ENCODE data around the gene ZNF785.
"Not testable (repeated sequence)": the region's sequence is repeated elsewhere in the genome, so short reads cannot be mapped to it uniquely, and the experiment has no call there.

Gene ZNF785

DNA sequence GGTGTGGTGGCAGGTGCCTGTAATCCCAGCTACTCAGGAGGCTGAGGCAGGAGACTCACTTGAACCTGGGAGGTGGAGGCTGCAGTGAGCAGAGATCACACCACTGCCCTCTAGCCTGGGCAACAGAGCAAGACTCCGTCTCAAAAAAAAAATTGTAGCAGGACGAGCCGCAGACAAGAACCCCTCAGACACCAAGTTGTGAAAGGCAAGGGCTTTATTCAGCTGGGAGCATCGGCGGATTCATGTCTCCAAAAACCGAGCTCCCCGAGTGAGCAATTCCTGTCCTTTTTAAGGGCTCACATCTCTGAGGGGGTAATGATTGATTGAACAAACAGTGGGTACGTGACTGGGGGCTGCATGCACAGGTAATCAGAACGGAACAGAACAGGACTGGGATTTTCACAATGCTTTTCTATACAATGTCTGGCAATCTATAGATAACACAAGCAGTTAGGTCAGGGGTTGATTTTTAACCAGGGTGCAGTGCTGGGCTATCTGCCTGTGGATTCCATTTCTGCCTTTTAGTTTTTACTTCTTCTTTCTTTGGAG is 44.5 kb downstream of the ZNF785 start:
- H3K9ac ChIP-seq (ENCODE audit: low read depth in 1 of 2, low read length in 2 of 2) = peak overlapping the region; percentile 20 to 47
- not testable (repeated sequence) for H3K27ac ChIP-seq (ENCODE audit: low read depth, low read length)

DNA sequence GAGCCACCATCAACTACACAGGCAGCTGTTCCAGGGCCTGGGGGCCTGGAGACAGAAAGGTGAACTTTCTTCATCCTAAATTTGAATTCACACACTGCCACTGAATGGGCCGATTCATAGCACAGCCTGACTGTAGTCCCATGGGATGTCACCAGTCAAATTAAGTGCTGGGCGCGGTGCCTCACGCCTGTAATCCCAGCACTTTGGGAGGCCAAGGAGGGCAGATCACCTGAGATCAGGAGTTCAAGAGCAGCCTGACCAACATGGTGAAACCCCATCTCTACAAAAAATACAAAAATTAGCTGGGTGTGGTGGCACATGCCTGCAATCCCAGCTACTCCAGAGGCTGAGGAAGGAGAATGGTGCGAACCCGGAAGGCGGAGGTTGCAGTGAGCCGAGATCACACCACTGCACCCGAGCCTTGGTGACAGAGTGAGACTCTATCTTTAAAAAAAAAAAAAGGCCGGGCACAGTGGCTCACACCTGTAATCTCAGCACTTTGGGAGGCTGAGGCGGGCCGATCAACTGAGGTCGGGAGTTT is 45.4 kb downstream of the ZNF785 start:
- H3K27ac ChIP-seq (ENCODE audit: low read depth, low read length); H3K4me3 ChIP-seq (ENCODE audit: low read depth in 1 of 2, low read length in 2 of 2); H3K36me3 ChIP-seq (ENCODE audit: control insufficient read depth in 1 of 2, insufficient read depth in 2 of 2, low read length in 2 of 2); H3K9ac ChIP-seq (ENCODE audit: low read depth in 1 of 2, low read length in 2 of 2); H3K27me3 ChIP-seq (ENCODE audit: control insufficient read depth in 1 of 2, insufficient read depth in 2 of 2, low read length in 2 of 2); H3K9me3 ChIP-seq (ENCODE audit: control insufficient read depth in 1 of 2, low read length in 2 of 2): not testable (repeated sequence)
- peaks cover 19 to 24% of the 10 kb centered on the region in 2 donors for H3K4me1 ChIP-seq (ENCODE audit: control insufficient read depth in 1 of 2, insufficient read depth in 2 of 2, low read length in 2 of 2)

More for the DNA sequence above, 44.5 kb downstream of the ZNF785 start:
- H3K36me3 ChIP-seq (ENCODE audit: control insufficient read depth in 1 of 2, insufficient read depth in 2 of 2, low read length in 2 of 2); H3K4me3 ChIP-seq (ENCODE audit: low read depth in 1 of 2, low read length in 2 of 2); H3K9me3 ChIP-seq (ENCODE audit: control insufficient read depth in 1 of 2, low read length in 2 of 2); H3K27me3 ChIP-seq (ENCODE audit: control insufficient read depth in 1 of 2, insufficient read depth in 2 of 2, low read length in 2 of 2): not testable (repeated sequence)
- peaks cover 16 to 22% of the 10 kb centered on the region in 2 donors for H3K4me1 ChIP-seq (ENCODE audit: control insufficient read depth in 1 of 2, insufficient read depth in 2 of 2, low read length in 2 of 2)

- H3K9ac ChIP-seq (ENCODE audit: low read depth in 1 of 2, low read length in 2 of 2) = no peak overlapping the region
- no peak overlapping the region for H3K4me3 ChIP-seq (ENCODE audit: low read depth in 1 of 2, low read length in 2 of 2)
- no peaks in the 10 kb centered on the region for H3K9me3 ChIP-seq (ENCODE audit: control insufficient read depth in 1 of 2, low read length in 2 of 2)
- H3K27ac ChIP-seq (ENCODE audit: low read depth, low read length) = no peak overlapping the region
- peaks cover 19 to 24% of the 10 kb centered on the region in 2 donors for H3K4me1 ChIP-seq (ENCODE audit: control insufficient read depth in 1 of 2, insufficient read depth in 2 of 2, low read length in 2 of 2)
- H3K36me3 ChIP-seq (ENCODE audit: control insufficient read depth in 1 of 2, insufficient read depth in 2 of 2, low read length in 2 of 2) = no peaks in the 10 kb centered on the region
- no peaks in the 10 kb centered on the region for H3K27me3 ChIP-seq (ENCODE audit: control insufficient read depth in 1 of 2, insufficient read depth in 2 of 2, low read length in 2 of 2)
Observed at GRCh38 chr16:30539000-30539964, 46.2 kb downstream of the ZNF785 start.

- peak overlapping the region in 1 of 2 donors; percentile 75 for H3K4me3 ChIP-seq (ENCODE audit: low read depth in 1 of 2, low read length in 2 of 2)
- H3K9ac ChIP-seq (ENCODE audit: low read depth in 1 of 2, low read length in 2 of 2) = peak overlapping the region in 1 of 2 donors; percentile 79
- H3K36me3 ChIP-seq (ENCODE audit: control insufficient read depth in 1 of 2, insufficient read depth in 2 of 2, low read length in 2 of 2) = peaks cover 0 to 10% of the 10 kb centered on the region in 2 donors
- not testable (repeated sequence) for H3K27me3 ChIP-seq (ENCODE audit: control insufficient read depth in 1 of 2, insufficient read depth in 2 of 2, low read length in 2 of 2); H3K27ac ChIP-seq (ENCODE audit: low read depth, low read length); H3K9me3 ChIP-seq (ENCODE audit: control insufficient read depth in 1 of 2, low read length in 2 of 2)
- peaks cover 15 to 22% of the 10 kb centered on the region in 2 donors for H3K4me1 ChIP-seq (ENCODE audit: control insufficient read depth in 1 of 2, insufficient read depth in 2 of 2, low read length in 2 of 2)
Observed at GRCh38 chr16:30536391-30537024, 49.0 kb downstream of the ZNF785 start.

DNA sequence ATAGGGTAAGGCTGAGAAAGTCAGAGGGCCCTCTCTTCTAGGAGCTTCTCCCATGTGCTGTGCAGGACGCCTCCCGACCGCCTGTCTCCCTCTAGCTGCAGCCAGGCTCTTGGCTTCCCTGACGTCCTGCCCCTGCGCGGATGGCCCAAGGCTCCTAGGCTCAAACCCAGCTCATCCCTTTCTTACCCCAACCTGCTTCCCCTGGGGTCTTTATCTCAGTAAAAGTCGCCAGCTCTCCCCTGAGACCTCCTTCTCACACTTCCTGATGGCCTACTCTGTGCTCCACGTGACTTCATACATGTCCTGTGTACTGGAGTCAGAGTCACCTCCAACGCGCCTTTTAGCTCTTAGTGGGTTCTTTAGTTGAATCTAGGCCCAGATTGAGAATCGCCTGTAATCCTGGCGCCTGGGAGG is 49.7 kb downstream of the ZNF785 start:
- H3K27ac ChIP-seq (ENCODE audit: low read depth, low read length) = peak overlapping the region; percentile 93
- H3K4me1 ChIP-seq (ENCODE audit: control insufficient read depth in 1 of 2, insufficient read depth in 2 of 2, low read length in 2 of 2) = peaks cover 11 to 16% of the 10 kb centered on the region in 2 donors
- H3K27me3 ChIP-seq (ENCODE audit: control insufficient read depth in 1 of 2, insufficient read depth in 2 of 2, low read length in 2 of 2) = no peaks in the 10 kb centered on the region
- H3K36me3 ChIP-seq (ENCODE audit: control insufficient read depth in 1 of 2, insufficient read depth in 2 of 2, low read length in 2 of 2) = peaks cover 0 to 16% of the 10 kb centered on the region in 2 donors
- H3K9ac ChIP-seq (ENCODE audit: low read depth in 1 of 2, low read length in 2 of 2) = peak overlapping the region; percentile 79 to 94
- no peaks in the 10 kb centered on the region for H3K9me3 ChIP-seq (ENCODE audit: control insufficient read depth in 1 of 2, low read length in 2 of 2)
- H3K4me3 ChIP-seq (ENCODE audit: low read depth in 1 of 2, low read length in 2 of 2) = peak overlapping the region; percentile 75 to 88

DNA sequence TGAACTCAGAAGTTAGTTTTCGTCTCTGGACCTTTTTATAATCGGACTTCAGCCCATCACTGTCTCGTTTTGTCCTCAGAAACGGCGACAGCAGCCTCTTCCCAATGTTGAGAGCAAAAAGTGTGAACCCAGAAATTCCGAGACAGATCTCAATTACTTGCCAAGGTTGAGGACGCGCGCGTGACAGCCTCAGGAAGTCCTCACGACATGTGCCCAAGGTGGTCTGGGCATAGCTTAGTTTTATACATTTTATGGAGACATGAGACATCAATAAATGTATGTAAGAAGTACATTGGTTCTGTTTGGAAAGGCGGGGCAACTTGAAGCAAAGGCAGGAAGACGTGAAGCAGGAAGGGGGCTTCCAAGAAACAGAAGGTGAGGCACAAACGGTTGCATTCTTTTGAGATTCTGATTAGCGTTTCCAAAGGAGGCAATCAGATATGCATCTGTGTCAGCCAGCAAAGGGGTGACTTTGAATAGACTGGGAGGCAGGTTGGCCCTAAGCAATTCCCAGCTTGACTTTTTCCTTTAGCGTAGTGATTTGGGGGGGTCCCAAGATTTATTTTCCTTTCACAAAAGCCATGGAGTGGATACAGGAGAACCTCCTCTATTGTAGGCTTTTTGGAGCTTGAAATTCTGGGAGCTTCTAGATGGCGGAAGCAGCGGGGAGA is 50.3 kb downstream of the ZNF785 start:
- peak overlapping the region; percentile 75 to 88 for H3K4me3 ChIP-seq (ENCODE audit: low read depth in 1 of 2, low read length in 2 of 2)

DNA sequence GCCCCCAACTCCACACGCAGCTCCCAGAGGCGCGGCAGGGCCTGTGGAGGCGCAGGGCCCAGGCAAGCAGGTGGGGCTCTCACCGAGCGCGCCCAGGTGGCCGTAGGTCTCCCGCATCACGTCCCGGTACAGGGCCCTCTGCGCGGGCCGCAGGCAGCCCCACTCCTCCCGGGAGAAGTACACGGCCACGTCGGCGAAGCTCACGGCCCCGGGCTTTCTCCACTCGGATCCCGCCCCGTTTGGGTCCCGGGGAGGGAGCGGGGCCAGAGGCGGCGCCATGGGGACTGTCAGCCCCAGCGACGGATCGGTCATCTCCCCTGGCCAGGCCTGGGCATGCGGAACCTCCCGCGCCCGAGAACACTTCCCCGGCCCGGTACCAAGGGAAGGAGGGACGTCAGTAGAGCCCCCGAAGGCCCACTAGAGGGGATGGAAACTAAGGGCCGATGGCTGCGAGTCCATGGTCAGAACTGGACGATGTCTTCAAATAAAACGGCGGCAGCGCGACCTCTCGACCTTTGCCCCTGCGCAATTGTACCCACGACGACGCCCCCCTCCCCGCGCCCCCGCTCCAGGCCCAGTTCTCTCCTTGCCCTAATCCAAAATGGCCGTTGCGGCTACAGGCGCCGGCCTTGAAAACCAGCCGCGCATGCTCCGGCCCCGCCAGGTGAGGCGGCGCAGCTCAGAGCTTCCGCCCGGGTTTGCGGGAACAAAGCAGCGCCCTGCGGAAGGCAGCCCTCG is 51.0 kb downstream of the ZNF785 start, which contains the start of gene ZNF747:
Gene ZNF747, minus strand, starts transcription at position 491 of the 738 bp plus-strand sequence. Its CDS starts 179 bp downstream, at position 312.
- H3K4me1 ChIP-seq (ENCODE audit: control insufficient read depth in 1 of 2, insufficient read depth in 2 of 2, low read length in 2 of 2) = peaks cover 8 to 18% of the 10 kb centered on the region in 2 donors
- peaks cover 0 to 19% of the 10 kb centered on the region in 2 donors for H3K36me3 ChIP-seq (ENCODE audit: control insufficient read depth in 1 of 2, insufficient read depth in 2 of 2, low read length in 2 of 2)
- H3K27ac ChIP-seq (ENCODE audit: low read depth, low read length) = peak within 1 kb of the TSS; percentile 93
- H3K9me3 ChIP-seq (ENCODE audit: control insufficient read depth in 1 of 2, low read length in 2 of 2) = no peaks in the 10 kb centered on the region
- H3K4me3 ChIP-seq (ENCODE audit: low read depth in 1 of 2, low read length in 2 of 2) = peak within 1 kb of the TSS; percentile 75 to 88
- no peaks in the 10 kb centered on the region for H3K27me3 ChIP-seq (ENCODE audit: control insufficient read depth in 1 of 2, insufficient read depth in 2 of 2, low read length in 2 of 2)
- H3K9ac ChIP-seq (ENCODE audit: low read depth in 1 of 2, low read length in 2 of 2) = peak within 1 kb of the TSS; percentile 79 to 94

More for the DNA sequence above, 50.3 kb downstream of the ZNF785 start:
- Histone ChIP-seq H3K9ac (ENCODE audit: low read depth in 1 of 2, low read length in 2 of 2) (peak overlapping the region; percentile 79 to 94), H3K9me3 (ENCODE audit: control insufficient read depth in 1 of 2, low read length in 2 of 2) (no peaks in the 10 kb centered on the region), H3K4me1 (ENCODE audit: control insufficient read depth in 1 of 2, insufficient read depth in 2 of 2, low read length in 2 of 2) (peaks cover 11 to 18% of the 10 kb centered on the region in 2 donors), H3K27ac (ENCODE audit: low read depth, low read length) (peak overlapping the region; percentile 93), H3K27me3 (ENCODE audit: control insufficient read depth in 1 of 2, insufficient read depth in 2 of 2, low read length in 2 of 2) (no peaks in the 10 kb centered on the region), H3K36me3 (ENCODE audit: control insufficient read depth in 1 of 2, insufficient read depth in 2 of 2, low read length in 2 of 2) (peaks cover 0 to 19% of the 10 kb centered on the region in 2 donors)

- Histone ChIP-seq H3K27me3 (ENCODE audit: control insufficient read depth in 1 of 2, insufficient read depth in 2 of 2, low read length in 2 of 2) (no peaks in the 10 kb centered on the region), H3K9ac (ENCODE audit: low read depth in 1 of 2, low read length in 2 of 2) (peak overlapping the region; percentile 79 to 94), H3K4me1 (ENCODE audit: control insufficient read depth in 1 of 2, insufficient read depth in 2 of 2, low read length in 2 of 2) (peaks cover 4 to 23% of the 10 kb centered on the region in 2 donors), H3K4me3 (ENCODE audit: low read depth in 1 of 2, low read length in 2 of 2) (peak overlapping the region; percentile 75 to 88), H3K27ac (ENCODE audit: low read depth, low read length) (peak overlapping the region; percentile 93), H3K9me3 (ENCODE audit: control insufficient read depth in 1 of 2, low read length in 2 of 2) (no peaks in the 10 kb centered on the region), H3K36me3 (ENCODE audit: control insufficient read depth in 1 of 2, insufficient read depth in 2 of 2, low read length in 2 of 2) (peaks cover 0 to 19% of the 10 kb centered on the region in 2 donors)
Observed at GRCh38 chr16:30533748-30534367, 51.6 kb downstream of the ZNF785 start.

All from duodenal mucosa (tissue), 2 donors.